Transverse colon (tissue), 4 donors: Measurements from ENCODE around the gene TRAPPC2B. TPM values are rescaled to one million over a fixed set of nuclear protein-coding genes. Genes with fewer than 3 reads are reported as not detected.

Experiments used
- DNase-seq: peaks from one replicate; pipeline ENCODE4 v3.0.0-alpha.2; 2019
- H3K27ac ChIP-seq, 4 donors: fragments of 200-600 bp; sonication (generic); 2 replicates each; pipeline ENCODE4 v1.5.1; 2016 to 2018; ENCODE audit warnings: inconsistent platforms in 4 of 4
- H3K27me3 ChIP-seq: fragments of 200-600 bp; sonication (generic); 2 replicates; pipeline ENCODE4 v1.5.1; 2017; ENCODE audit warnings: inconsistent platforms
- H3K36me3 ChIP-seq, 4 donors: fragments of 200-600 bp; sonication (generic); 2 replicates each; pipeline ENCODE4 v1.5.1; 2017 to 2019; ENCODE audit warnings: inconsistent platforms in 4 of 4
- H3K4me1 ChIP-seq, 4 donors: fragments of 200-600 bp; sonication (generic); 2 replicates each; pipeline ENCODE4 v1.5.1; 2017 to 2020; ENCODE audit warnings: inconsistent platforms in 4 of 4
- H3K4me3 ChIP-seq, 4 donors: fragments of 200-600 bp; sonication (generic); 1 replicate in 1 of 4; 2 replicates in 3 of 4; pipeline versions ENCODE4 v1.5.1 to v1.6.1; 2017 to 2019; ENCODE audit warnings: inconsistent platforms in 4 of 4
- H3K9me3 ChIP-seq, 2 donors: fragments of 200-600 bp; sonication (generic); 2 replicates each; pipeline ENCODE4 v1.5.1; 2017 to 2019; ENCODE audit warnings: inconsistent platforms in 2 of 2
- EP300 ChIP-seq: sonication (generic); formaldehyde crosslinking; IDR thresholded peaks from one replicate; pipeline ENCODE4 v1.6.1; 2017; ENCODE audit warnings: antibody characterized with exemption, low read depth
- POLR2A ChIP-seq: fragments of 450-650 bp; IDR thresholded peaks from one replicate; pipeline ENCODE4 v1.6.1; 2016; ENCODE audit warnings: antibody characterized with exemption, mild to moderate bottlenecking, moderate library complexity
- POLR2AphosphoS5 ChIP-seq, 3 donors: sonication (generic); formaldehyde crosslinking; IDR thresholded peaks; one replicate each; pipeline ENCODE4 v1.6.1; 2016; ENCODE audit warnings: antibody characterized with exemption in 3 of 3
- WGBS, 2 donors: methylation state at CpG; one replicate each; pipeline ENCODE4 v1.1.5; 2018; ENCODE audit warnings: low coverage in 1 of 2; 5-methylcytosine and 5-hydroxymethylcytosine counted together
- in situ Hi-C, 4 donors: fragments of 200-750 bp; cut with MboI; loops; one replicate each; pipeline versions ENCODE4 v1.15.0 to v1.15.1; 2017; ENCODE audit warnings: low sequenced_read_pairs in 3 of 4, low pct_ligation_motif_present in 1 of 4, low pct_unique_long_range_greater_than_20kb in 1 of 4
- intact Hi-C: fragments of 100-400 bp; cut with DNase I; formaldehyde crosslinking; loops from one replicate; pipeline ENCODE4 v1.15.1; 2023; ENCODE audit warnings: low total_unique reads
- total RNA-seq, 4 donors: library from RNA; depleted of rRNA; stranded (reverse); fragments of >200 nt; gene quantifications; one replicate each; pipeline ENCODE4 v1.1.0, GENCODE V29; 2016
- TF ChIP-seq, protein P1 (sequence below), 5 experiments: fragments of 200-600 bp in 3 of 5; fragments of 450-650 bp in 2 of 5; sonication (generic) in 3 of 5; IDR thresholded peaks; 1 replicate in 2 of 5; 2 replicates in 3 of 5; pipeline ENCODE4 v1.5.1; 2016 to 2017; ENCODE audit warnings: antibody characterized with exemption in 5 of 5, inconsistent platforms in 3 of 5, mild to moderate bottlenecking in 2 of 5, moderate library complexity in 1 of 5

TRAPPC2B gene
- total RNA-seq, 4 donors from 2014 or later = 8.3 to 12.5 TPM; not detected in 2

DNA sequence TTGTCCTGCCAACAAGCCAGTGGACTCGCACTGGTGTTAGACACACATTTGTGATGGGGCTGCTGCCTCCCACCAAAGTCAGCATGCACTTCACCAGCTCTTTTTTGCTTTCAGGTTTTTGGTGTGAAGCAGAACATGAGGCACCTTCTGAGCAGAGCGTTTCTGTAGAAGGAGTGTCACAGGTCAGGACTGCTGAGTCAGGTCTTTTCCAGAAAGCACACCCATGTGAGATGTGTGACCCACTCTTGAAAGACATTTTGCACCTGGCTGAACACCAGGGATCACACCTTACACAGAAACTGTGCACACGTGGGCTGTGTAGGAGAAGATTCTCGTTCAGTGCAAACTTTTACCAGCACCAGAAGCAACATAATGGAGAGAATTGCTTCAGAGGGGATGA, 7.4 kb upstream of the TRAPPC2B start:
- intact Hi-C loops = no loop called here
- H3K27me3 ChIP-seq = no peaks in the 10 kb centered on the region
- DNase-seq = no peak
- no peak overlapping the region for H3K4me3 ChIP-seq
- WGBS, 2 donors = 95% methylated on average over 4 of the region's 4 CpGs; no CpG with 5 or more reads in 1 of the 2 donors
- in situ Hi-C loops = no loop called here
- H3K27ac ChIP-seq = no peak overlapping the region
- H3K9me3 ChIP-seq = peaks cover 18 to 52% of the 10 kb centered on the region in 2 donors
- H3K36me3 ChIP-seq = peaks cover 2 to 53% (median 23%) of the 10 kb centered on the region in 4 donors
- TF ChIP-seq, protein P1, sequence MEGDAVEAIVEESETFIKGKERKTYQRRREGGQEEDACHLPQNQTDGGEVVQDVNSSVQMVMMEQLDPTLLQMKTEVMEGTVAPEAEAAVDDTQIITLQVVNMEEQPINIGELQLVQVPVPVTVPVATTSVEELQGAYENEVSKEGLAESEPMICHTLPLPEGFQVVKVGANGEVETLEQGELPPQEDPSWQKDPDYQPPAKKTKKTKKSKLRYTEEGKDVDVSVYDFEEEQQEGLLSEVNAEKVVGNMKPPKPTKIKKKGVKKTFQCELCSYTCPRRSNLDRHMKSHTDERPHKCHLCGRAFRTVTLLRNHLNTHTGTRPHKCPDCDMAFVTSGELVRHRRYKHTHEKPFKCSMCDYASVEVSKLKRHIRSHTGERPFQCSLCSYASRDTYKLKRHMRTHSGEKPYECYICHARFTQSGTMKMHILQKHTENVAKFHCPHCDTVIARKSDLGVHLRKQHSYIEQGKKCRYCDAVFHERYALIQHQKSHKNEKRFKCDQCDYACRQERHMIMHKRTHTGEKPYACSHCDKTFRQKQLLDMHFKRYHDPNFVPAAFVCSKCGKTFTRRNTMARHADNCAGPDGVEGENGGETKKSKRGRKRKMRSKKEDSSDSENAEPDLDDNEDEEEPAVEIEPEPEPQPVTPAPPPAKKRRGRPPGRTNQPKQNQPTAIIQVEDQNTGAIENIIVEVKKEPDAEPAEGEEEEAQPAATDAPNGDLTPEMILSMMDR (IDR thresholded peaks at IDR 0.05) = no peak
- no peak for TF ChIP-seq POLR2A
- no peak for TF ChIP-seq POLR2AphosphoS5 (IDR thresholded peaks at IDR 0.05)
- no peak for TF ChIP-seq EP300
- H3K4me1 ChIP-seq = peaks cover 8 to 15% (median 11%) of the 10 kb centered on the region in 4 donors

DNA sequence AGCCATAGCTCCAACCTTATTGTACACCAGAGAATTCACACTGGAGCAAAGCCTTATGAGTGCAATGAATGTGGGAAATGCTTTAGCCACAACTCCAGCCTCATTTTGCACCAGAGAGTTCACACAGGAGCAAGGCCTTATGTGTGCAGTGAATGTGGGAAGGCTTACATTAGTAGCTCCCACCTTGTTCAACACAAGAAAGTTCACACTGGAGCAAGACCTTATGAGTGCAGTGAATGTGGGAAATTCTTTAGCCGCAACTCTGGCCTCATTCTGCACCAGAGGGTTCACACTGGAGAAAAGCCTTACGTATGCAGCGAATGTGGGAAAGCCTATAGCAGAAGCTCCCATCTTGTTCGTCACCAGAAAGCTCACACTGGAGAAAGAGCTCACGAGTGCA, 5.9 kb upstream of the TRAPPC2B start:
- intact Hi-C loops (no loop called here), in situ Hi-C loops (no loop called here)
- TF ChIP-seq POLR2AphosphoS5 (IDR thresholded peaks at IDR 0.05) (no peak), EP300 (no peak), POLR2A (no peak)
- TF ChIP-seq, protein P1 (IDR thresholded peaks at IDR 0.05) = no peak
- H3K27me3 ChIP-seq = no peaks in the 10 kb centered on the region
- DNase-seq = no peak
- peaks cover 2 to 53% (median 23%) of the 10 kb centered on the region in 4 donors for H3K36me3 ChIP-seq
- 92 to 96% methylated on average over 5 of the region's 5 CpGs for WGBS, 2 donors
- peaks cover under 1 to 8% (median 5%) of the 10 kb centered on the region in 4 donors for H3K4me1 ChIP-seq
- H3K4me3 ChIP-seq = no peak overlapping the region
- peaks cover 18 to 63% of the 10 kb centered on the region in 2 donors for H3K9me3 ChIP-seq
- H3K27ac ChIP-seq = no peak overlapping the region

DNA sequence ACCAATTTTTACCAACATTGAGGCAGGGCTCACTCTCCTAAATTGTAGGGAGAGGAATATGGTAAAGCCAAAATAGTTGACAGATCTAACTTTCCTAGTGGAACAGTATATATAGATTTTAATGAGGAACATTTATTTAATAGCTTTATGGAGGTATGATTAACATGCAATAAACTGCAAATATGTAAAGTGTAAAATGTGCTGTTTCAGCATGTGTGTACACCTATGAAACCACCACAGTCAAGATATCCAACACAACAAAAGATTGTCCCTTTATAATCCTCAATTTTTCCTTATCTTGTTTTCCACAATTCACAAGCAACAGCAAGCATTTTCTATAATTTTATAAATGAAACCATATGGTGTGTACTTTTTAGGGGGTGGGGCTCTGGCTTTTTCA, 4.1 kb upstream of the TRAPPC2B start:
- Histone ChIP-seq H3K9me3 (peaks cover 18 to 62% of the 10 kb centered on the region in 2 donors), H3K4me1 (peaks cover 0 to 12% (median 10%) of the 10 kb centered on the region in 4 donors), H3K4me3 (no peak overlapping the region), H3K27ac (no peak overlapping the region), H3K36me3 (peaks cover 0 to 49% (median 21%) of the 10 kb centered on the region in 4 donors), H3K27me3 (no peaks in the 10 kb centered on the region)
- intact Hi-C loops = no loop called here
- DNase-seq = no peak
- TF ChIP-seq EP300 = no peak
- no peak for TF ChIP-seq POLR2A
- TF ChIP-seq POLR2AphosphoS5 (IDR thresholded peaks at IDR 0.05) = no peak
- TF ChIP-seq, protein P1 (IDR thresholded peaks at IDR 0.05) = no peak
- in situ Hi-C loops = no loop called here

DNA sequence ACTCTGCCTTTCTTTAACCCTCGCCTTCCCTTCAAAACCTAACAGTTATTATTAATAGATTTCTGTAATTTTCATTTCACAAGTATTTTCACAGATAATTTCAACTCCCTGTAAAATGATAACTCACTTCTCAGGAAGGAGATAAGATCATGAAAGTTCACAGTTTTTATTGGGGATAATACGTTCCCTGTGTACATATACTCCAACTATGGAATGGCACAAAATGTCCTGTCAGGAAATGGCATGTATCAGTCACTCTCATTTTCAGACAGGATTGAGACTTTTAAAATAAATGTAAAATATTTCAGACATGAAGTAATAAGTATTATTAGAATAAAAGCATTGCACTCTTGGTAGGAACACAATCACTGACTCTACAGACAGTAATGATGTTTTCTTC, 932 bp upstream of the TRAPPC2B start:
- WGBS, 2 donors = 67 to 78% methylated on average over 2 of the region's 2 CpGs
- H3K27ac ChIP-seq = peak overlapping the region; percentile 83 to 97 (median 92)
- H3K9me3 ChIP-seq = peaks cover 7 to 38% of the 10 kb centered on the region in 2 donors
- H3K4me3 ChIP-seq = peak overlapping the region in 2 of 4 donors; percentile 64 to 91
- in situ Hi-C loops = no loop called here
- no peak for TF ChIP-seq POLR2A
- no peak for TF ChIP-seq EP300
- TF ChIP-seq, protein P1 (IDR thresholded peaks at IDR 0.05) = no peak
- TF ChIP-seq POLR2AphosphoS5 (IDR thresholded peaks at IDR 0.05) = no peak
- H3K27me3 ChIP-seq = no peaks in the 10 kb centered on the region
- intact Hi-C loops = no loop called here
- DNase-seq = no peak
- peaks cover 0 to 15% (median 12%) of the 10 kb centered on the region in 4 donors for H3K4me1 ChIP-seq
- H3K36me3 ChIP-seq = peaks cover 0 to 25% (median 4%) of the 10 kb centered on the region in 4 donors
